ENCODE results near the gene DNAJB1.

The DNAJB1 gene

GRCh38 chr19:14511229-14511593 is 7.0 kb downstream of the DNAJB1 start:
- TF ChIP-seq CTCF (IDR thresholded peaks at IDR 0.05): no peak

- no peak for TF ChIP-seq CTCF (IDR thresholded peaks at IDR 0.05)
Measured at GRCh38 chr19:14510311-14511228, 7.6 kb downstream of the DNAJB1 start.

- no peak for TF ChIP-seq CTCF (IDR thresholded peaks at IDR 0.05)
Measured at GRCh38 chr19:14507704-14508542, 10.3 kb downstream of the DNAJB1 start.

GRCh38 chr19:14505488-14506239 is 12.5 kb downstream of the DNAJB1 start:
- TF ChIP-seq CTCF (IDR thresholded peaks at IDR 0.05): peak; percentile 87

- TF ChIP-seq CTCF (IDR thresholded peaks at IDR 0.05): no peak
Measured at GRCh38 chr19:14503285-14503684, 14.9 kb downstream of the DNAJB1 start.

GRCh38 chr19:14502334-14503092 is 15.7 kb downstream of the DNAJB1 start:
- no peak for TF ChIP-seq CTCF (IDR thresholded peaks at IDR 0.05)
